Measurements from ENCODE around the gene RCVRN. TPM values are rescaled to one million over a fixed set of nuclear protein-coding genes. Genes with fewer than 3 reads are reported as not detected.

RCVRN gene
- total and polyA plus RNA-seq, 8 donors = 0.18 to 0.75 TPM; not detected in 6

- H3K9me3 ChIP-seq = no peaks in the 10 kb centered on the region
- no peaks in the 10 kb centered on the region for H3K36me3 ChIP-seq
- no peak for DNase-seq
- peaks cover 0 to 7% (median 0%) of the 10 kb centered on the region in 3 donors for H3K27me3 ChIP-seq
- intact Hi-C loops (cut with DNase I; ENCODE audit: low total_unique reads) = no loop called here
- WGBS, 5 donors = 57 to 85% (median 72%) methylated on average over 3 of the region's 3 CpGs
- TF ChIP-seq EP300 (IDR thresholded peaks at IDR 0.05) (no peak), POLR2A (IDR thresholded peaks at IDR 0.05) (no peak), CTCF (IDR thresholded peaks at IDR 0.05) (no peak), POLR2AphosphoS5 (IDR thresholded peaks at IDR 0.05) (no peak)
- H3K4me3 ChIP-seq = no peak overlapping the region
- peak overlapping the region in 3 of 5 donors; percentile 24 to 44 (median 31) for H3K27ac ChIP-seq
- peaks cover 0 to 20% (median 7%) of the 10 kb centered on the region in 4 donors for H3K4me1 ChIP-seq
Measured at GRCh38 chr17:9874722-9875121, 30.3 kb downstream of the RCVRN start.

DNA sequence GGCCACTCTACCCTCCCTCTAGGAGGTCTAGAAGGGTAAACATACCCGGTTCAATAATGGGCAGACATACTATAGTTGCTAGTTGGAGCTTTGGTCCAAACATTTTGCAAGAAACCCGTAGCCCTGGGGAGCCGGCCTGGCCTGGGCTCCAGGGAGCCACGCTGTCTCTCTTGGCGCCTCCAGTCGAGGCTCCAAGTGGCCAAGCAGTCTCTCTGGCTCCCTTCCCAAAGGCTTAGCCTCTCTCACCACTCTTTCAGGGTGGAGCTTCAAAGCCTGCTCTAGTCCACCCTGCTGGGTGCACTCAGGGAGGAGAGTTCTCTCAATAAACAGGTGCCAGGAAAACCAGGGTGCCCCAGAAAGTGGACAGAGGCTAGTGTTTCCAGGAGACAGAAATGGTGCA, 32.2 kb downstream of the RCVRN start:
- intact Hi-C loops (cut with DNase I; ENCODE audit: low total_unique reads) = no loop called here
- H3K27me3 ChIP-seq = peaks cover 0 to 7% (median 0%) of the 10 kb centered on the region in 3 donors
- TF ChIP-seq POLR2AphosphoS5 (IDR thresholded peaks at IDR 0.05) = no peak
- no peak for TF ChIP-seq EP300 (IDR thresholded peaks at IDR 0.05)
- TF ChIP-seq POLR2A (IDR thresholded peaks at IDR 0.05) = no peak
- TF ChIP-seq CTCF (IDR thresholded peaks at IDR 0.05) = no peak
- no peaks in the 10 kb centered on the region for H3K9me3 ChIP-seq
- H3K4me3 ChIP-seq = no peak overlapping the region
- no peak overlapping the region for H3K27ac ChIP-seq
- H3K4me1 ChIP-seq = peaks cover 0 to 20% (median 7%) of the 10 kb centered on the region in 4 donors
- no peaks in the 10 kb centered on the region for H3K36me3 ChIP-seq
- WGBS, 5 donors = 62 to 90% (median 74%) methylated on average over 6 of the region's 6 CpGs
- no peak for DNase-seq

DNA sequence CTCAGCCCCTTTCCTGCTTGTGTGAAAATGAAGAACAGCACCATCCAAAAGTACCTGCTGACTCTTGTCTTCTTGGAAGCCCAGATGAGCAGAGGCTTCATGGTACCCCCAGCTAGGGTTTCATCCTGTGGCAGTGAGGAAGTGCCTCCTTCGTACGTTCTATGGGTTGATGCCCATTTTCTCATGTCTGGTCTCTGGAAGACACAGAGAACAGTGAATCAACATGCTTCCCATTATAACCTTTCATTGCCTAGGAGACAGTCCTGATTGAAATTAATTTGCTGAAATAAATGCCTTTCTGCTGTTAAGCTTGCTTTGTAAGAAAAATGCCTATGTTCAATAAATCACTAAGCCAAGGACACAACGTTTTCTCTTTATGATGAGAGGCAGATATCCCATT, 36.5 kb downstream of the RCVRN start:
- H3K27ac ChIP-seq = no peak overlapping the region
- H3K4me3 ChIP-seq = no peak overlapping the region
- intact Hi-C loops (cut with DNase I; ENCODE audit: low total_unique reads) = no loop called here
- H3K36me3 ChIP-seq = no peaks in the 10 kb centered on the region
- H3K9me3 ChIP-seq = no peaks in the 10 kb centered on the region
- WGBS, 5 donors = 70 to 83% (median 81%) methylated on average over 3 of the region's 3 CpGs
- peak in 1 of 2 donors; percentile 6 for DNase-seq
- H3K27me3 ChIP-seq = peaks cover 0 to 3% (median 0%) of the 10 kb centered on the region in 3 donors
- TF ChIP-seq POLR2A (IDR thresholded peaks at IDR 0.05) = no peak
- no peak for TF ChIP-seq EP300 (IDR thresholded peaks at IDR 0.05)
- TF ChIP-seq POLR2AphosphoS5 (IDR thresholded peaks at IDR 0.05) = no peak
- no peak for TF ChIP-seq CTCF (IDR thresholded peaks at IDR 0.05)
- no peaks in the 10 kb centered on the region for H3K4me1 ChIP-seq

DNA sequence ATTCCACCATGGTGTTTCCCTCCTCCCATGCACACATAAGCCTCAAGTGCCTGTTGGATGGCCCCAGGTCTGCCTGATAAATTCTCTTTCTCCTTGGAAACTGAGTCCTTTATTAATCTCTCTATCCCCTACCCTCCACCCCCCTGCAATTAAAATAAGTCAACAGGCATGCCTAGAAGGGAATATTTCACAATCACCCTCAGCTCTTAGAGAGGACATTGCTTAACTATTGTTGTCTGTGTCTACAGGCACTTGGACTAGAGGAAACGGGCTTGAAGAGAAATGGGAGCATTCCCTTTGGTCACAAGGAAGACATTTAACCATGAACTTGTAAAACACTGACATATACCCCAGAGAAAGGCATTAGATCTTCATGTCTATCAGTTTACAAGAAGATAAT, 39.5 kb downstream of the RCVRN start:
- 24 to 56% (median 33%) methylated on average over 1 of the region's 1 CpG for WGBS, 5 donors
- intact Hi-C loops (cut with DNase I; ENCODE audit: low total_unique reads) = no loop called here
- H3K9me3 ChIP-seq = peaks cover 0 to 5% (median 2%) of the 10 kb centered on the region in 4 donors
- DNase-seq = no peak
- no peak overlapping the region for H3K27ac ChIP-seq
- no peak for TF ChIP-seq POLR2A (IDR thresholded peaks at IDR 0.05)
- TF ChIP-seq CTCF (IDR thresholded peaks at IDR 0.05) = no peak
- no peak for TF ChIP-seq EP300 (IDR thresholded peaks at IDR 0.05)
- no peak for TF ChIP-seq POLR2AphosphoS5 (IDR thresholded peaks at IDR 0.05)
- H3K36me3 ChIP-seq = peaks cover 0 to 5% (median 0%) of the 10 kb centered on the region in 4 donors
- H3K27me3 ChIP-seq = no peaks in the 10 kb centered on the region
- no peaks in the 10 kb centered on the region for H3K4me1 ChIP-seq
- no peak overlapping the region for H3K4me3 ChIP-seq
